ENCODE data around the gene COG2.
"Not testable (repeated sequence)": the region's sequence is repeated elsewhere in the genome, so short reads cannot be mapped to it uniquely, and the experiment has no call there.

Gene COG2

DNA sequence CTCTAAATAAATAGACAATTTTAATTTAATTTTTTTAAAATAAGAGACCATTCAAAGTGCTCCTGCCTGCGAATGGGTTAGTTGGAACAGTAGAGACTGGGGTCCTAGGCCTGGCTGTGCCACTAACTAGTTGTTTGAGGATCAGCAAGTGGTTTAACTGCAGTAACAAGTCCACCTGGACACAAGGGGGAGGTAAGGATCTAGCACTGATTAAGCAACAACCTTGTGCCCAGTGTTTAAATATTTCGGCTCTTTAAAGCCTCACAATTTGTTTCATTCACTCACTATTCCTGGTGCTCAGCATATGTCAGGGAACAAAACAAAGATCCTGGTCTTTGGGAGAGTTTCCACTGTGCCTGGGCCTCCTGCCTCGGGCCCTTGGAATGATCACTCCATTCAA lies 73.2 kb downstream of the COG2 start:
- no peak for DNase-seq (ENCODE audit: low read depth)

DNA sequence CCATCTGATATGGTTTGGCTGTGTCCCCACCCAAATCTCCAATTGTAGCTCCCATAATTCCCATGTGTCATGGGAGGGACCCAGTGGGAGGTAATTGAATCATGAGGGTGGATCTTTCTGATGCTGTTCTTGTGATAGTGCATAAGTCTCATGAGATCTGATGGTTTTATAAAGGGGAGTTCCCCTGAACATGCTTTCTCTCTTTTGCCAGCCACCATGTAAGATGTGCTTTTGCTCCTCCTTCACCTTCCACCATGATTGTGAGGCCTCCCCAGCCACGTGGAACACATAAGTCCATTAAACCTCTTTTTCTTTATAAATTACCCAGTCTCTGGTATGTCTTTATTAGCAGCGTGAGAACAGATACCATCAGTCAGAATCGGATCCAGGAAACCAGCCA lies 74.2 kb downstream of the COG2 start:
- not testable (repeated sequence) for DNase-seq (ENCODE audit: low read depth)

DNA sequence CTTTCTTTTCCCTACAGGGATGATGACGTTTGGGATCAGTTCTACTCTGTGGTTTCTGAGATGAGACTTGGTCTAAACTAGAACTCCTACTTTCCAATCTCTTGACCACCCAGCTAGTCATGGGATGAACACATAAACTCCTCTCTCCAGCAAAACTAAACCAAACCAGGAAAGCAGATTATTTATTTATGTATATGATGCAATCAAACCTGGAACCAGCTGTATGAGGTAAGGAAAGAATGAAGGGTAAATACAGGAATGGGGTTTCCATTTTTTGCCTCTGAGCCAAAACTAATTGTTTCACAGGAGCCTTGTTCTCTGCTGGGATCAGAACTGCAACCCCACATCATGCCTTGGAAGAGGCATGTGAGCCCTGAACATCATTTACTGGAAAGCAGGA lies 75.0 kb downstream of the COG2 start:
- no peak for DNase-seq (ENCODE audit: low read depth)

DNA sequence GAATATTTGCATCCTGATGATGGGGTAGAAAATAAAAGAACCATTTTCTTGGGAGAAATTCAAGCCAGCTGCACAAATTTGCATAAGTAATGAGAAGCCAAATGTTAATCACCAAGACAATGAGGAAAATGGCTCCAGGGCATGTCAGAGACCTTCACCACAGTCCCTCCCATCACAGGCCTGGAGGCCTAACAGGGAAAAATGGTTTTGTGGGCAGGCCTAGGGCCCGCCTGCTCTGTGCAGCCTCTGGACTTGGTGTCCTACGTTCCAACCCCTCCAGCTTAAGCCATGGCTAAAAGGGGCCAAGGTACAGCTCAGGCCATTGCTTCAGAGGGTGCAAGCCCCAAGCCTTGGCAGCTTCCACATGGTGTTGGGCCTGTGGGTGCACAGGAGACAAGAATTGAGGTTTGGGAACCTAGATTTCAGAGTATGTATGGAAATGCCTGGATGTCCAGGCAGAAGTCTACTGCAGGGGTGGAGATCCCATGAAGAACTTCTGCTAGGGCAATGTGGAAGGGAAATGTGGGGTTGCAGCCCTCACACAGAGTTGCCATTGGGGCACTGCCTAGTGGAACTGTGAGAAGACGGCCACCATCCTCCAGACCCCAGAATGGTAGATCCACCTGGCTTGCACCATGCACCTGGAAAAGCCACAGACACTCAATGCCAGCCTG lies 79.7 kb downstream of the COG2 start:
- DNase-seq (ENCODE audit: low read depth) = not testable (repeated sequence)

DNA sequence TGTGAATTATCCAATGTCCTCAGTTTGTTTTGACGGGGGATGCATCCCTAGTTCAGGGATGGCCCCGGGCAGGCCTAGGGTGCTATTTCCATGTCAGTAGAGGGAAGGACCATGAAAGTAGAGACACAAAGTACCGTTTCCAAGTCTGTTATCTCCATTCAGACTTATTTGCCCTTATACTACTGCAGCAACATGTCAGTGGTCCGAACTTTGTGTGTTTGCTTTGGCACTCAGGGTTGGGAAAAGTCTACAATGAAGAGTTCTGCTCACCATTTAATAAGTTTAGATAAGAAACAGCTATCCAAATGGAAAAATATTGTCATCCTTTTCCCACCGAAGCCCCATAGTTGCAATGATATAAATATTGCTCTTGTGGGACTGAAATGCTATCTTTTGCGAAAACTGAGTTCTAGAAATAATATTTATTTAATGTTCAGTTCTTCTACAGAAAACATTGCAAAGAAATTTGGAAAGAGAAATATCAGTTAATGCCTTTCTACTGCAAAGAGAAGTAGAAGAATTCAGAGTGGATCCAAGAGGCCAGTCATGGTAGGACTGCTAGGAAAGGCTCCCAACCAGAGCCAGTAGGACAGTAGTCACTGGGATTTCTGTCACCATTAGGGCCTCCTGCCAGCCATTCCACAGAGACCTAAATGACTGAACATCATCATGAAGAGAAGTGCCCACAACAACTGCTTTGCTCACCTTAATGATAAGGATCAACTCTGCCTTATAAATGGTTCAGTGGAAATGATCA lies 83.2 kb downstream of the COG2 start:
- DNase-seq (ENCODE audit: low read depth) = no peak

DNA sequence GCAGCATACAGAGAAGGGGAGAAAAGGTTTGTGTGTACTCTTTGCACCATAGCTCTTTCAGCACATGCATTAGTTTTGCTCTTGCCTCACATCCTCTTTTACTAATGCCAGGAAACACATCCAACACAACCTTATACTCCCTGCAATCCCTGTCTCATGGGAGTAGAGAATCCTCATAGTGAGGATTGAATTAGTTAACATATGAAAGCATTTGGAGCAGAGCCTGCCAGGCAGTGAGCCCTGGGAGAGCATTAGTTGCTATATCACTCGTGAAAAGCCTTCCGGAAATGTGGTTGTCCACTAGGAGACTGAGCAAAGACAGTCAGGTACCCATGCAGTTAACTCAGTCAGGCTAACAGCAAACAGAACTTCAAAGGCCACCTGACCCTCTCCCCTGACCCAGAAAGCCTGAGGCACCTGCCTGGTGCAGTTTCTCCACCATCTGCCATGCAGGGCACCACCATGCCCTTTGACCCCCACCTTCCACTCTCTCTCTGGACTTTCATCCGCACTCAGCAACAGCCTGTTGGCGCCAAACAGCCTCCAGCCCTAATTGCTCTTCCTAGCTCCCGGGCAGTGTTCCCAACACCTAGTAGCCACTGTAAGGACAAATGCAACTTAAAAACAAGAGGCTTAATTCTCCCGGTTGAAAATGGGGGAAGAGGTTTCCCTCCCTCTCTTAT lies 86.6 kb downstream of the COG2 start:
- DNase-seq (ENCODE audit: low read depth) = no peak

DNA sequence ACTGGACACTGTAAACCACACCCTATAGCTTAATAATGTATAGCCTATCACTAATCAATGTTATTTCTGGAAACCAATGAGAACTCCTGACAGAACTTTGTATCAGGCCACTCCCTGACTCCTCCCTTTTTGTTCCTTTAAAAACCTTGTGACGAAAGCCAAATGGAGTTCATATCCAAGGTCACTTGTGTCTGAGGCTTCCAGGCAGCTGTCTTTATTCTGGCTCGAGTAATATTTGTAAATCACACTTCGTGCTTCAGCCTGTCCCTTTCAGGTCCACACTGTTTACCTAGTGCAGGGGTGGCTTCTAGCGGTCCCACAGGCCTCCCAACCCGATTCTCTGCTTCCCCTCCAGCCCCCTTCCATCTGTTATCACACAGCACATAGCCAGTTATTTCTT lies 88.7 kb downstream of the COG2 start:
- no peak for DNase-seq (ENCODE audit: low read depth)

DNA sequence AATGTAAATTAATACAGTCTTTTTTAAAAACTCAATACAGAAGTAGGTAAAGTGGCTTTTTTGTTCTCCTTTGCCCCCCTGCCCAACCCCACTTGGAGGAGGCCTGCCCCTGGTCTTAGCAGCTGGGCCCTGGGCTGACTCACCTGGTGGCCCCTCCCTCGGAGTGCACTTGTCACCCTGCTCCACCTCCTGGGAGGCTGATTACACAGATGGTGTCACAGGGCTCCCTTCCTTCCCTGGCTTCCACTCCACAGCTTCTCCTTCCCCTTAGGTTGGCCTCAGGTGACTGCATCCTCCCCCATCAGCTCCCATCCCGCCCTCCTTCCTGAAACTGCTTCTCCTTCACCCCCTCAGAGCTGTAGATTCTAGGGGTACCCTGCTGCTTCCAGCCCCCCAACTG lies 93.2 kb downstream of the COG2 start:
- no peak for DNase-seq (ENCODE audit: low read depth)

DNA sequence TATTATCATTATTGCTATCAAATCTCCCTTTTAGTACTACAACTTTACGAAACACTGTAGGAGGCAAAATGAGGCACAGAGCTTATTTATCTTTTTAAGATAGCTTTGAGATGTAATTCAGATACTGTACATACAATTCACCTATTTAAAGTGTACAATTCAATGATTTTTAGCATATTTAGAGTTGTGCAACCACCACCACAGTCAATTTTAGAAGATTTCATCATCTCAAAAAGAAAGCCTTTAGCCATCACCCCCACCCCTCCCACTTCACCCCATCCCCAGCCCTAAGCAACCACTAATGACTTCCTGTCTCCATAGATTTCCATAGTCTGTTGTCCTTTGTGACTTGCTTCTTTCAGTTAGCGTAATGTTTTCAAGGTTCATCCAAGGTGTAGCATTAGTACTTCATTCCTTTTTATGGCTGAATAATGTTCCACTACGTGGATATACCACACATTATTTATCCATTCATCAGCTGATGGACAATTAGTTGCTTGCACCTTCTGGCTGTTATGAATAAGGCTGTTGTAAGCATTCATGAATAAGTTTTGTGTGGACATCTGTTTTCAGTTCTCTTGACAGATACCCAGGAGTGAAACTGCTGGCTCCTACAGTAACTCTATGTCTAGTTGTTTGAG lies 95.5 kb downstream of the COG2 start:
- DNase-seq (ENCODE audit: low read depth) = no peak

DNA sequence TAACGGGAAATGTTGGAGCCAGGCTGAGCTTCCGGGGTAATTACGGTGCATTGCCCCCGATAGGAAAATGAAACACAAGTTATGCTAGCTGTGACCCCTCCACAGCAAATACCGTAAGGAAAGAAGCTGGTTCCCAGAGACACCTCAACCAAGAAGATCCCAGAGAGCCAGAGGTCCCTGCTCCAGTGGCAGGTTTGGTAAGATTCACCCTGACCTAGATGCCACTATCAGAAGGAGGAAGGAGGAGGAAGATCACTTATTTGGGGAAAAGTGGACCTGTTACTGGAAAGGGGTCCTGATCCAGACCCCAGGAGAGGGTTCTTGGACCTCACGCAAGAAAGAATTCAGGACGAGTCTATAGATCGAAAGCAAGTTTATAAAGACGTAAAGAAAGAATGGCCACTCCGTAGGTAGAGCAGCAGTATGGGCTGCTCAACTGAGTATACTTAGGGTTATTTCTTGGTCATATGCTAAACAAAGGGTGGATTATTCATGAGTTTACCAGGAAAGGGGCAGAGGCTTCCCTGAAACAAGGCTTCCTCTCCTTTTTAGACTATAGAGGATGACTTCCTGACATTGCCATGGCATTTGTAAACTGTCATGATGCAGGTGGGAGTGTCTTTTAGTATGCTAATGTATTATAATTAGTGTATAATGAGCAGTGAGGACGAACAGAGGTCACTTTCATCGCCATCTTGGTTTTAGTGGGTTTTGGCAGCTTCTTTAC lies 97.4 kb downstream of the COG2 start:
- DNase-seq (ENCODE audit: low read depth) = no peak

Measured in ELR (cell line).